Prostate gland (tissue), 1 donor: Measurements from ENCODE around the gene POU3F1.

Experiments used
- POLR2A ChIP-seq: fragments of 450-650 bp; IDR thresholded peaks from one replicate; pipeline ENCODE4 v1.6.1; 2016; ENCODE audit warnings: antibody characterized with exemption, mild to moderate bottlenecking
- POLR2AphosphoS5 ChIP-seq: sonication (generic); formaldehyde crosslinking; IDR thresholded peaks from one replicate; pipeline ENCODE4 v1.6.1; 2017; ENCODE audit warnings: antibody characterized with exemption

GRCh38 chr1:38051079-38051543 lies 4.5 kb upstream of the POU3F1 start:
- no peak for TF ChIP-seq POLR2A
- TF ChIP-seq POLR2AphosphoS5 = no peak
